NCI-H69 (cell line): Measurements from ENCODE around the gene ZBTB7C.

Source experiments
- DNase-seq: peaks from one replicate; lab custom pipeline; 2025; lab: John Stamatoyannopoulos, UW

Gene ZBTB7C

GRCh38 chr18:48122376-48122775, 286.8 kb downstream of the ZBTB7C start:
- peak; percentile 79 for DNase-seq

GRCh38 chr18:48121752-48122151, 287.4 kb downstream of the ZBTB7C start:
- peak; percentile 37 for DNase-seq

GRCh38 chr18:48119204-48119603, 290.0 kb downstream of the ZBTB7C start:
- no peak for DNase-seq

DNA sequence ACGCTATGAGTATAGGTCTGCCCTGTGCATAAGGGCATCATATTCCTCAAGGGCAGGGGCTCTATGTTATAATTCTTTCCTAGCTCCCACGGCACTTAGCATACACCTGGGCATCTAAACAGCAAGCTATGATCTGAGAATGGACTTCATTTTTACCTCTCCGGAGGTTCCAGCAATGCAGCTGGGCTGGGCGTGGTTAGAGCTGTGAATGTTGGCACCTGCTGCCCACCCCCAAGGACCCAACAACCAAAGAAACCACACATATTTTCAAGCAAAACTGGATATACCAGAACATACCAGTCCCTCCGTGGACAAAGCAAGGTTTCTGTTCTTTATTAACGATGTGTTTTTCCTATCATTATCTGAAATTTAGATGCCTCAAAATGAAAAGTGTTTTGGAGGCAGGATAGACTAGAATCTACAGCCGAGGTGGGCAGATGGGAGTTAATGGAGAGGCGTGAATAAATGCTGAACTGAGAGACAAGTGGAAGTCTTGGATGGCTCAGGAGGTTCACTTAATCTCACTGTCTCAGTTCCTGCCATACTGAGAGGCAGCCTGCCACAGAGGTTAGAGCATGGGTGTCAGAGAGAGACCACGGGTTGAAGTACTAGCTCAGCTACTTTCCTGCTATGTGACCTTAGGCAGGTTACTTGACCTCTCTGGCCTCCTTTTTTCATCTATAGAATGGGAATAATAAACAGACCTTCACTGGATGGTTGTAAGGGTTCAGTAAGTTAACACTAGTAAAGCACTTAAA, 292.1 kb downstream of the ZBTB7C start:
- no peak for DNase-seq

DNA sequence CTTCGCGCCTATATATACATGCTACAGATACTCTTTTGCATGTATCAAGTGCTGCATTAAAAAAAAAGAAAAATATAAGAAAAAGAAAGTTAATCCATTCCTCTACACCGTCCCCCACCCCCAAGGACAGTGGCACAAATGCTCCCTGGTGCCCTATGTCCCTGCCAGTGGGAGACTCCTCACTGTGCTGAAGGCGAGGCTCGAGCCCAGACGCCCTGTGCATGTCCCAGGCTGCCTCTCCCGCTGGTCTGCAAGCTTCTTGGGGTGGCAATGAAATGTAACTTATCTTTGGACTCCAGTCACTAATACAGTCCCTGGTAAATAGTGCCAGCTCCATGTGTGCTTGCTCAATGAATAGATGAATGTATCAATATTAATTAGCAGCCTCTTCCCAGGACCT, 293.2 kb downstream of the ZBTB7C start:
- DNase-seq = no peak

GRCh38 chr18:48113691-48114090, 295.5 kb downstream of the ZBTB7C start:
- DNase-seq = no peak

DNA sequence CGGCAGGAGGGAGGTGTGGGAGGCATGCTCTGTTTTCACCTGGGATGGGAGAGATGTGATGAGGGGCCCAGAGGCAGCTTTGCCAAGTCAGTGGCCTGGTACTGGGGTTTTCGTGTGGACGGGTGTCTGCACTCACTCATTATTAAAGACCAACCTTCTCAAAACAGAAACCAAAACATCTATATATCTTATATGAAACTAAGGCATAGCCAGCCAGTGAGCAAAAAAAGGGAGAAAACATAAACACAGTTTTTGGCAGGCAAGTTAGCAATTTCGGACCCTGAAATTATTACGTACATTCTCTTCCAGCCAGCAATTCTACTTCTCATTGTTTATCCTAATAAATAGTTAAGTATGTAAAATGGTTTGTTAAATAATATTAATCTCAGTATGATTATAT, 297.6 kb downstream of the ZBTB7C start:
- no peak for DNase-seq

GRCh38 chr18:48110797-48111196, 298.4 kb downstream of the ZBTB7C start:
- no peak for DNase-seq

DNA sequence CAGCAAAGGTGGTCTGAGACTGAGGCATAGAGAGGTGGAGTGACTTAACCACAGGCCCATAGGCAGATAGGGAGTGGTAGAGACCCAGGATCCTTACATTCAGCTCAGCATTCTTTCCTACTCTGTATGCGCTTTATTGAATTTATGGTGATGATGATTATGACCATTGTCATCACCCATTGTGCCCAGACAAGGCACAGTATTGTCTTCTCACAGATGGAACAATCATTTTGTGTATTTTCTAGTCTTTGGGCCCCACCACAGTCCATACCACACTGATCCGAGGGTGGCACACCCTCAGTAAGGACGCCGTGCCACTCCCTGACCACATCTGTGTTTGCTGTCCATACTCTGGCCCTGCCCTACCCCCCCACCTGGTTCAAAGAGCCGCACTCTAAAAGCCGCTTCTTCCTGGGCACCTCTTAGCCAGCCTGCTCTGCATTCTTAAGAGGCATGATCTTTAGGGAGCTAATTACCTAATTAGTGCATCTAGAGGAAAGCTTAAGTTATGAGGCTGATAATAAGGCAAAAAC, 299.2 kb downstream of the ZBTB7C start:
- peak; percentile 38 for DNase-seq

DNA sequence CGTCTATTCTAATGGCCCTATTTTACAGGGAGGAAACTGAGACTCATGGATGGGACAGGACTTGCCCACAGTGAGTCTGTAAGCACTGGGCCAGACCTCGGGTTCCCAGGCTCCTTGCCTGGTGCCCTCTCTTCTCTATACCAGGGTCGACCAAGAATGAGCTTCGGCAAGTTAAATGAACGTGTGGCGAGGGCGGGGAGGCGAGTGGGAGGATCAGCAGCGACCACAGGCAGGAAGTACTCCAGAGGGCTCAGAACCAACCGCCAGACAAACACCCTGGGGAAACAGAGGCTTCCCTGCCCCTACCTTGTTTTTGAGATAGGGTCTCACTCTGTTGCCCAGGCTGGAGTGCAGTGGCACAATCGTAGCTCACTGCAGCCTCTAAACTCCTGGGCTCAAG, 301.0 kb downstream of the ZBTB7C start:
- DNase-seq = no peak

DNA sequence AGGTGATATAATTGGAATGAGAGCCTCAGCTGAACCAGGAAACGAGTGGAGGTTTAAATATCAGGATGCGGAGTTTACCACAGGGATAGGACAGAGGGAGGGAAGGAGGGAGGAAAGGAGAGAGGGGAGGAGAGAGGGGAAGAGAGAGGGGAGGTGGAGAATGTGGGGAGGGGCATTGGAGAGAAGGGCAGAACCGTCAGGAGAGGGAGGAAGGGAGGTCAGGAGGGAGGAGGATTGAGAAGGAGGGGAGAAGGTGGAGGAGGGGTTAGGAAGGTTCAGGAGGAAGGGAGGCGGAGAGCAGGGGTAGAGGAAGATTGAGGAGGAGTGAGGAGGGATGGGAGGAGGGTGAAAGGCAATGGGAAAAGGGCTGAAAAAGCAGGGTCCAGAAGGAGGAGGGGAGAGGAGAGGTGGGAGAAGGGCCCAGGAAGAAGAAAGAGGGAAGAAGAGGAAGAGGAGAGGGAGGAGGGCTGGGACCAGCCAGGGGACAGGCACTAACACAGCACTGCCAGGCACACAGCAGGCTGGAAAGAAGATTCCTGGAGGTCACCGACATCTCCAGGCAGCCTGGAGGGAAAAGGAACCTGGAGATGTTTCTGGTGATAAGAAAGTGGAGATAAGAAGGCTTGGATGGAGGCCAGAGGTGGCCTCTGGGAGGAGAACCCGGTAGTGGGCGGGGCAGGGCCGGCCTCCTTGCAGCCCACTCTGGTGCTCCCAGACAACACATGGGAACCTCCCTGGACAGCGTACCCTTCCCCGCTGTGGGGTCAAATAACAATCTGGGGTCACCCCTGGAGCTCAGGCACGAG, 302.0 kb downstream of the ZBTB7C start:
- peak; percentile 90 for DNase-seq

DNA sequence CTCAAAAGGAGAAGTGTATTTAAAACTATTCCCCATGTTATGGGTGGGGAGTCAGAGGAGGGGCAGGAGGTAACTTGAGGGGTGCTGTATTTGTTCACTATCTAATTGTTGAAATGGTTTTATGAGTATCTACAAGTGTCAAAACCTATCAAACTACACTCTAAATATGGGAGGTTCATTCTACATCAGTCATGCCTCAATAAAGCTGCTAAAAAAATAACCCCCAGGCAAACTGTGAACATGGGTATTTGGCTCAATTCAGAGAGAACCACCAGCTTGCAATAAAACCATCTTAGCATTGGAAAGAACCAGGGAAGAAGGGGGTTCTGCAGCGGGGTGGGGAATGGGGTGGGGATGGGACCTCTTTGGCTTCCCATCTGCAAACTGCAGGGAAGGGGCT, 302.7 kb downstream of the ZBTB7C start:
- DNase-seq = peak; percentile 72

GRCh38 chr18:48105317-48105716, 303.9 kb downstream of the ZBTB7C start:
- DNase-seq = peak; percentile 55

DNA sequence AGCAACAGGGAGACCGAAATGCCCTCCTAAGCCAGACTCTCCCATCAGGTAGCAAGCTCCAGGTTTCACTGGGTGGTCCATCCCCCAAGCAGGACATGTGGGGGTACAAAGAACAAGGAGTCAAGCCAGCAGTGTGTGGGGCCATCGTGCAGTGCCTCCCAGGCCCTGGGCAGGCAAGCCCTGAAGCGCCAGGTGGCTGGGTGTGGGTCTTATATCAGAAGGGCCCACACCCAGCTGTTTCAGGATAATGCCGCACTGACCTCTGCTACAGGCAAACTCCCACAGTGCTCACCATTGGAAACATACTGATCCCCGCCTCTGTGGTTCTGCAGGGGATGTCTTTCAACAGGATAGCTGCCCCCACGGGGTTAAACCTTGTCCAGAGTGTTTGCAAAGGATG, 304.5 kb downstream of the ZBTB7C start:
- peak; percentile 68 for DNase-seq

- peak; percentile 97 for DNase-seq
Observed at GRCh38 chr18:48100651-48101165, 308.5 kb downstream of the ZBTB7C start.

DNA sequence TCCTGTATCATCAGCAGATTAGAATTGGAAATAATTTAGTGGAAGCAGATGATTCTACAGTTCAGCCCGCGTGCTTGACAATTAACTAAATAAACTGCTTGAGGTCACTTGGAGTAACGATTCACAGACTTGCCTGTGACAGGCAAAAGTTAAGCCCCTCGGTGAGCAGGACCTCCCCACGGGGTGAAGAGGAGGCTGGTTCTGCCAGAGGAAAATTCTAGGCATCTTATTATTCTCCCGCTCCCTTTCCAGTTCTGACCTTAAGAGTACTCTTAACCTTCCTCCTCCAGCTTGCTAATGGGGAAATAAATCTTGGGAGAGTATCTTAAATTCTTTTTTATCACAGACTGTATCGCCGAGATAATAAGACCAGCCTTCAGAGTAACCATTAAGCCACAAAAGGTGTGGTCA, 309.0 kb downstream of the ZBTB7C start:
- no peak for DNase-seq

DNA sequence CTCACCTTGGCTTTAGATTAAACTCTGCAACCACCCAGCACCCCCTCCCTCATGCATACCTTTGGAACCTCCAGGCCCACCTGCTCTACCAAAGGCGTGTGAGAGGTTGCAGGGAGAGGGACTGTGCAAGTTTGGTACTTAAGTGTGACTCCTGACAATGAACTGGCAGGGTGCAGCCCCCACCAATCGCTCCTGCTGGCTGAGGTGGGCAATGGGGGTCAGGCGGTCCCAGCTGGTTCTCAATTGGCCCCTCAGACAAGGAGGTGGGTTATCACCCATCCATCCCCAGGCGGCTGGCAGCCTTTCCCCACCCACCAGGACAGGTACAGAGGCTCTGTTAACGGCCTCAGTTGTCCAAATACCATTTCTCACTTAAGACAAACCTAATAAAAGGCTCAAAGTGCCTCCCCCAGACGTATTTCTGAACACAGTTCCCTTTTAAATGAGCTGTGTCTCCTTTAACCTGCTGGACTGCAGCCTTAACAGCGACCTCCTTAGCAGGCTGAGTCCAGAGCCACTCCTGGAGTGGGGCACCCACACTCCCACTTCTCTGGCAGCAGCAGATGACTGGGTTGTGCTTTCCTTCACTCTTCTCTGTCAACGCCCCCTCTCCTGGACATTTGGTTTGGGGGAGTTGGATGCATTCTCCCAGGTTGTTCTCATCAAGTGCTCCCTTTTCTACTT, 309.6 kb downstream of the ZBTB7C start:
- DNase-seq = no peak

- DNase-seq = no peak
Observed at GRCh38 chr18:48098538-48098937, 310.6 kb downstream of the ZBTB7C start.

DNA sequence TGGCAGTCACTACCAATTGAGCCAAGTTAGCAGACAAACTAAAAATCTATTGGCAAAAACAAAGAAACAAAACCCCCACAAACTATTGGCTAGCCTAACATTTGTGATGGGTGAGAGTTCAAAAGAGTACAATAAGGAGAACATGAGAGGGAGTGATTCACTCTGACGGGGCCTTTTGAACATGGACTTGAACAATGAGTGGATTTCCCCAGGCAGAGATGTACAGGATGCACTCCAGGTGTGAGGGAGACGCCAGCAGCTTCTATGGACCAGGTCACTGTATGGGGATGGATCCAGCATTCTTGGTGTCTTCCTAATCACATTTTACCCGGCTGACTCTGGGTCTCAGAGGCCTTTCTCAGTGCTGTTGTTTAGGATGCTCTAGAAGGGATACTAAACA, 311.2 kb downstream of the ZBTB7C start:
- DNase-seq = peak; percentile 41

- peak; percentile 77 for DNase-seq
Observed at GRCh38 chr18:48095726-48096125, 313.5 kb downstream of the ZBTB7C start.

- DNase-seq = no peak
Observed at GRCh38 chr18:48093104-48093503, 316.1 kb downstream of the ZBTB7C start.

DNA sequence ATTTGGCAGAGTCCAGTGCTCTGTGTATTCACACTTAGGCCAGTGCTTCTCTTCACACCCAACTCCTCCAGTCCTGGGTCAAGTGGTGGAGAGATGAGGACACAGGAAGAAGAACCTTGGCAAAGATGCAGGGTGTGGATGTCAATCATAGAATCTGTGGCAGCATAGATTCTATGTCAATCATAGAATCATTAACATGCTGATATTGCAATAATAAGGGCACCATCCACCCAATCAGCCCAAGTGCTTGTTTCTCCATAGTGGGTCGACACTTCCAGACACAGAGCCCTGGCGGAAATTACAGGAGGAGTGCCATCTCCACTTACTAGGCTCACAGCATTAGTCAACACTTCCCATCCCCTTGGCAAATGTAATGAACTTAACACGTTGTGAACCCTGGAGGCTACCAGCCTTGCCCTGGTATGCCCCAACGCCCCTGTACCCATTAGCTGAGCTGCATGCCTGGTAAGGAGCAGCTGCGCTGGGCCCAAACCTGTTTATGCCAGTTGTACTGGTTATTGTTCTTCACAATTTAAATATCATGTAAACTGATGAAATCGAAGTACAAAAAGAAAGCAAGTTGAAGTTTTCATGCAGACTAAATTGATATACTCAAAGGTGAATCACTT, 317.2 kb downstream of the ZBTB7C start:
- DNase-seq = no peak
